A172 (cell line): ENCODE results near the gene MON1B. TPM values are rescaled to one million over a fixed set of nuclear protein-coding genes. Genes with fewer than 3 reads are reported as not detected.

Experiments used
- DNase-seq: peaks from one replicate; pipeline ENCODE4 v3.0.0-alpha.2; 2015; ENCODE audit warnings: low spot score
- total RNA-seq: library from RNA; depleted of rRNA; stranded (reverse); fragments of >200 nt; shearing (Covaris generic); gene quantifications from 2 replicates; pipeline ENCODE4 v1.2.3, GENCODE V29; 2014; rRNA removed

The MON1B gene
- total RNA-seq, 1 experiment from 2014 or later, result 10.7 TPM

DNA sequence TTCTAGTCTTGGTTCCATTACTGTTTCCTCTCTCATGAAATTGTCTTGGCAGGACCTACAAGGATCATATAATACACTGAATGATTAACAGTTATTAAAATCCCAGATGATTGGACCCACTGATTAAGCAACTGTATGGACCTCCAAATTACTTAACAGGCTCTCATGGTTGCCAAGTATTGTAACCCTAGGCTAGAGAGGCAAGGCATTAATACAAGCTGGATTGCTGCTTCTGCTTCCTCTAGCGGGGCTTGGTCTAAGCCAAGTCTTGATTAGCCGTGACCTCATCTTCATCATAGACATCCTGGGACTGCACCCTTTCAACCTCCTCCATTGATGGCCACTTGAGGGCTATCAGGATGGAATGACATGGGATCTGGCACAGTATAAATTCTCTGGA lies 55.2 kb downstream of the MON1B start:
- no peak for DNase-seq

DNA sequence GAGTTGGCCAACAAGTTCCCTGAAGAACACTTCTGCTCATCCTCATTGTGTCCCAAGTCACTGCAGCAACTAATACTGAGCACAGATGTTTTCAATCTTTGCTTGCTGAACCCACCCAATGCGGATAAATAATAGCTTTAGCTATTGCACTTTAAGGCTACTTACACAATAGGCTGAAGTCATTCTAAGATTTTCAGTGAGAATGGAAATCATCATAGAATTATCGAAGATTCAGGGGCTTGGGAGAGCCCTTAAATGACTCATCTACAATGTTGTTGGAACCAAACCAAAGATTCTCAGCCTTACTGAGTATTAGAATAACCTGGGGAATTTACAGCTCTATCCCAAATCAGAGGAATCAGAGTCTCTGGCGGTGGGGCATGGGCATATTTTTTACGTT lies 59.4 kb downstream of the MON1B start:
- DNase-seq, result no peak

Other genes starting within 250 kb of the MON1B start
- gene SYCE1L, start 8.2 kb downstream of the MON1B start, total RNA-seq, result 0.12 TPM in 1 of 2 replicates, not detected in the other
- gene ADAMTS18, start 243.8 kb downstream of the MON1B start, total RNA-seq, result not detected in 2 replicates